B cell (primary cell): ENCODE measurements around the gene KLRD1. TPM values are rescaled to one million over a fixed set of nuclear protein-coding genes. Genes with fewer than 3 reads are reported as not detected.

Experiments
- ATAC-seq: fragments of 200-7000 bp; cut with Tn5 transposase; one replicate; pipeline ENCODE4 v1.10.0; 2021; ENCODE audit warnings: low read depth, mild to moderate bottlenecking, moderate number of reproducible peaks, moderate library complexity
- CTCF ChIA-PET: fragments of 350-600 bp; sonication (Branson Sonifier 250); formaldehyde crosslinking; loops from one replicate; lab custom pipeline; 2021; ENCODE audit warnings: antibody characterized with exemption, inconsistent platforms; lab: Charles Lee
- POLR2A ChIA-PET: fragments of 350-600 bp; sonication (Branson Sonifier 250); formaldehyde crosslinking; loops from one replicate; lab custom pipeline; 2021; ENCODE audit warnings: antibody characterized with exemption; lab: Charles Lee
- DNase-seq: peaks from one replicate; pipeline ENCODE4 v3.0.0; 2013
- H2AFZ ChIP-seq: 2 replicates; pipeline ENCODE4 v1.6.1; 2012; ENCODE audit warnings: mild to moderate bottlenecking, low read depth, low read length; ENCODE audit not compliant: insufficient read depth, poor library complexity, severe bottlenecking
- H3K27ac ChIP-seq, 2 donors: 1 replicate in 1 of 2; 2 replicates in 1 of 2; pipeline ENCODE4 v1.5.1; 2012 to 2013; ENCODE audit warnings: low read length in 2 of 2, mild to moderate bottlenecking in 2 of 2, moderate library complexity in 1 of 2
- H3K27me3 ChIP-seq, 4 experiments: fragments of 200-600 bp in 1 of 4; sonication (generic) in 1 of 4; replicated peaks in 1 of 4; 1 replicate in 2 of 4; 2 replicates in 2 of 4; pipeline versions ENCODE4 v1.6.1 to v1.7.0; 2013 to 2016; ENCODE audit warnings: low read length in 3 of 4, mild to moderate bottlenecking in 2 of 4, mixed read lengths in 1 of 4, moderate library complexity in 1 of 4; ENCODE audit not compliant: insufficient read depth in 4 of 4, control insufficient read depth in 3 of 4; ENCODE audit errors: control extremely low read depth in 1 of 4
- H3K36me3 ChIP-seq, 2 experiments: replicated peaks in 1 of 2; 1 replicate in 1 of 2; 2 replicates in 1 of 2; pipeline versions ENCODE4 v1.6.1 to v1.7.1; 2013; ENCODE audit warnings: low read length in 1 of 2; ENCODE audit not compliant: insufficient read depth in 2 of 2, control insufficient read depth in 1 of 2; ENCODE audit errors: control extremely low read depth in 1 of 2, extremely low read depth in 1 of 2
- H3K4me1 ChIP-seq, 2 donors: fragments of 200-600 bp in 1 of 2; sonication (generic) in 1 of 2; 1 replicate in 1 of 2; 2 replicates in 1 of 2; pipeline versions ENCODE4 v1.5.1 to v1.6.1; 2013 to 2017; ENCODE audit warnings: low read length in 2 of 2; ENCODE audit not compliant: control insufficient read depth in 2 of 2, insufficient read depth in 2 of 2
- H3K4me2 ChIP-seq: replicated peaks from 2 replicates; pipeline ENCODE3; 2012; ENCODE audit warnings: mild to moderate bottlenecking, low read depth, low read length; ENCODE audit not compliant: poor library complexity, severe bottlenecking
- H3K4me3 ChIP-seq, 5 experiments: fragments of 200-600 bp in 1 of 5; sonication (generic) in 1 of 5; 1 replicate in 3 of 5; 2 replicates in 2 of 5; pipeline versions ENCODE4 v1.5.1 to v1.7.0; 2011 to 2016; ENCODE audit warnings: low read length in 4 of 5, mild to moderate bottlenecking in 4 of 5, low read depth in 2 of 5, control low read depth in 1 of 5, moderate library complexity in 1 of 5; ENCODE audit not compliant: insufficient read depth in 1 of 5; ENCODE audit errors: control extremely low read depth in 1 of 5, extremely low read depth in 1 of 5
- H3K79me2 ChIP-seq: fragments of 200-600 bp; sonication (generic); one replicate; pipeline ENCODE4 v1.6.0; 2016; ENCODE audit warnings: low read length; ENCODE audit not compliant: control insufficient read depth, insufficient read depth
- H3K9ac ChIP-seq: fragments of 200-600 bp; sonication (generic); 2 replicates; pipeline ENCODE4 v1.6.1; 2017; ENCODE audit warnings: mild to moderate bottlenecking, low read length, moderate library complexity
- H3K9me3 ChIP-seq, 3 donors: one replicate each; pipeline versions ENCODE4 v1.6.1 to v1.7.1; 2013; ENCODE audit warnings: low read length in 2 of 3; ENCODE audit not compliant: control insufficient read depth in 2 of 3, insufficient read depth in 1 of 3; ENCODE audit errors: control extremely low read depth in 1 of 3
- H4K20me1 ChIP-seq: 2 replicates; pipeline ENCODE4 v1.6.0; 2012; ENCODE audit warnings: mild to moderate bottlenecking, low read length; ENCODE audit not compliant: insufficient read depth, control insufficient read depth, poor library complexity, severe bottlenecking
- H3K27ac Mint-ChIP-seq: one replicate; pipeline ENCODE4 v1.8.0; 2021; ENCODE audit warnings: mixed read lengths
- H3K27me3 Mint-ChIP-seq: one replicate; pipeline ENCODE4 v1.8.0; 2021; ENCODE audit warnings: mixed read lengths
- H3K4me1 Mint-ChIP-seq: one replicate; pipeline ENCODE4 v1.8.0; 2021; ENCODE audit warnings: mixed read lengths
- H3K4me3 Mint-ChIP-seq: one replicate; pipeline ENCODE4 v1.8.0; 2021; ENCODE audit warnings: mixed read lengths
- H3K9me3 Mint-ChIP-seq: one replicate; pipeline ENCODE4 v1.8.0; 2022; ENCODE audit warnings: mixed read lengths; ENCODE audit not compliant: insufficient read depth
- EZH2 ChIP-seq: IDR thresholded peaks from 2 replicates; pipeline ENCODE4 v1.6.1; 2012; ENCODE audit warnings: borderline replicate concordance, low read depth, mild to moderate bottlenecking, moderate library complexity, low read length; ENCODE audit not compliant: insufficient read depth, poor library complexity, severe bottlenecking
- WGBS: methylation state at CpG from one replicate; pipeline ENCODE4 v1.1.5; 2013; ENCODE audit warnings: missing lambda C conversion rate; ENCODE audit not compliant: insufficient coverage; 5-methylcytosine and 5-hydroxymethylcytosine counted together
- intact Hi-C: fragments of 100-400 bp; cut with micrococcal nuclease; formaldehyde crosslinking; loops from one replicate; pipeline ENCODE4 v1.10.0; 2022
- polyA plus RNA-seq: library from polyadenylated mRNA; depleted of rRNA; stranded (reverse); fragments of >200 nt; gene quantifications from 2 replicates; pipeline ENCODE4 v1.2.3, GENCODE V29; 2012
- total RNA-seq, 2 donors: library from RNA; stranded (reverse); fragments of 120-200 nt in 1 of 2; gene quantifications; 1 replicate in 1 of 2; 2 replicates in 1 of 2; pipeline versions ENCODE4 v1.2.3 to v1.2.4, GENCODE V29; 2013 to 2022
- TF ChIP-seq, protein P1 (sequence below): fragments of 200-600 bp; IDR thresholded peaks from one replicate; pipeline ENCODE4 v1.8.0; 2022; ENCODE audit warnings: antibody characterized with exemption, mild to moderate bottlenecking

KLRD1 gene
- total and polyA plus RNA-seq, 2 donors (not counting 1 experiment from before 2014, with no cell fraction given), result 0.22 to 0.32 TPM

DNA sequence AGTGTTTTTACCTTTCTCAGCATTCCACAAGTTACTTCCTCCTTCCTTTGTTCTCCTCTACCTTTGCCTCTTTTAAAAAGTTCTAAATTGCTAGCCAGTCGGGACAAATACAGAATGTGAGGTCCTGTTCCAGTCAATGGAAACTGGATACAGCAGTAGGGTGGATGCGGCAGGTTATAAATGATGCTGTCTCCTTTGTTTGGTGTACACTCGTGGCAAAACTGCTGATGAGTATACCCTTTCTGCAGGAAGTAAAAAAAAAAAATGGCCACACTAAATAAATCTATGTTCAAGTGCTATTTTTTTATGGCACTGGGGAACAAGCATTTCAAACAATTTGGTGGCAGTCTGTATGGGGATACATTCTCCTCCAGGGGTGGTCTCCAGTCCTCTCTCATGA, 54.7 kb downstream of the KLRD1 start:
- POLR2A ChIA-PET, result interaction anchor here (0.6 kb wide), 2 partner anchors 206 to 1997 kb away, joined by 5 to 6 read pairs; no protein-coding TSS in a partner anchor
- H3K27ac ChIP-seq, result no peak overlapping the region
- peak overlapping the region; percentile 13 for H3K27ac Mint-ChIP-seq
- TF ChIP-seq, protein P1, sequence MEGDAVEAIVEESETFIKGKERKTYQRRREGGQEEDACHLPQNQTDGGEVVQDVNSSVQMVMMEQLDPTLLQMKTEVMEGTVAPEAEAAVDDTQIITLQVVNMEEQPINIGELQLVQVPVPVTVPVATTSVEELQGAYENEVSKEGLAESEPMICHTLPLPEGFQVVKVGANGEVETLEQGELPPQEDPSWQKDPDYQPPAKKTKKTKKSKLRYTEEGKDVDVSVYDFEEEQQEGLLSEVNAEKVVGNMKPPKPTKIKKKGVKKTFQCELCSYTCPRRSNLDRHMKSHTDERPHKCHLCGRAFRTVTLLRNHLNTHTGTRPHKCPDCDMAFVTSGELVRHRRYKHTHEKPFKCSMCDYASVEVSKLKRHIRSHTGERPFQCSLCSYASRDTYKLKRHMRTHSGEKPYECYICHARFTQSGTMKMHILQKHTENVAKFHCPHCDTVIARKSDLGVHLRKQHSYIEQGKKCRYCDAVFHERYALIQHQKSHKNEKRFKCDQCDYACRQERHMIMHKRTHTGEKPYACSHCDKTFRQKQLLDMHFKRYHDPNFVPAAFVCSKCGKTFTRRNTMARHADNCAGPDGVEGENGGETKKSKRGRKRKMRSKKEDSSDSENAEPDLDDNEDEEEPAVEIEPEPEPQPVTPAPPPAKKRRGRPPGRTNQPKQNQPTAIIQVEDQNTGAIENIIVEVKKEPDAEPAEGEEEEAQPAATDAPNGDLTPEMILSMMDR, result no peak
- TF ChIP-seq EZH2, result no peak
- peaks cover 0 to 7% (median 0%) of the 10 kb centered on the region in 3 donors for H3K9me3 ChIP-seq
- intact Hi-C loops, result no loop called here
- H3K4me2 ChIP-seq, result peak overlapping the region; percentile 34
- DNase-seq (no peak), ATAC-seq (no peak)
- no peaks in the 10 kb centered on the region for H3K79me2 ChIP-seq
- H3K36me3 ChIP-seq, result no peaks in the 10 kb centered on the region
- H3K4me3 Mint-ChIP-seq, result no peak overlapping the region
- no peaks in the 10 kb centered on the region for H3K27me3 ChIP-seq
- H3K9me3 Mint-ChIP-seq, result no peaks in the 10 kb centered on the region
- peaks cover 2% of the 10 kb centered on the region for H3K4me1 Mint-ChIP-seq
- peaks cover 3% of the 10 kb centered on the region for H3K27me3 Mint-ChIP-seq
- CTCF ChIA-PET, result no interaction called here
- H3K4me3 ChIP-seq, result no peak overlapping the region
- peaks cover 32 to 44% of the 10 kb centered on the region in 2 donors for H3K4me1 ChIP-seq
- WGBS, result 40% methylated on average over 1 of the region's 3 CpGs
- H2AFZ ChIP-seq, result peak overlapping the region; percentile 99
- H3K9ac ChIP-seq, result no peak overlapping the region
- no peaks in the 10 kb centered on the region for H4K20me1 ChIP-seq

DNA sequence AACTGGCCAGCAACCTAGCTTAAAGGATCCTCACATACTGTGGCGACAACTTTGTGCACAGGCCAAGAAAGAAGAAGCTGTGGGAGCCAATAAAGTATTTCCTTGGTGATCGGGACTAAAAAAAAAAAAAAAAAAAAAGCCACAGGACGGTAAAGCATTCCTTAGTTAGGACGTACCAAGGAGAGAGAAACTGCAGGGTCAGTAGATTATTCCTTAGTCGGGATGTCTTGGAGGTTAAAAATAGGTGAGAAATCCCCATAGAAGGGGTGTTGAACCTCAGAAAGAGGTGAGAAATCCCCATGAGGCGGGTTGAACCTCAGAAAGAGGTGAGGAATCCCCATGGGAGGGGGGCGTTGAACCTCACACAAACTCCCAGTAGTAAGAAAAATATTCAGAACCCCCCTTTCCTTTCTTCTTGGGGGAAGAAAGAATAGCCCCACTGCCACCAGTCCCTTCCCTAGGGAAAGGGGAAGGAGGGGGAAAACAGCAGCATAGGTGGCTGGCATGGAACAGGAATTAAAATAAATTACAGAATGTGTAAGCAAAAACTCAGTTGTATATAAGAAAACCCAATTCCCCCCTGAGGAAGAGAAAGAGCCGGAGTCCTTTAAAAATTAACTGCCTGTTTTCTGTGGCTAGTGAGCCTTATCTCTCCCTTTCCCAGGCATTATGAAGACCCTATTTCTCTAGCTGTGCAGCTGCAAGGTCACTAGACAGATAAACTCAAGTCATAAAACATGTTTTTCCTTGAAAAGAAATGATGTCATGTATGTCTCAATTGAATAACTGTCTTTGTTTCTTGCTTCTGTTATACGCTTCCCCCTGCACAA, 55.4 kb downstream of the KLRD1 start:
- no peak overlapping the region for H3K9ac ChIP-seq
- peak overlapping the region; percentile 99 for H2AFZ ChIP-seq
- no peaks in the 10 kb centered on the region for H3K27me3 ChIP-seq
- Mint-ChIP-seq H3K4me1 (peaks cover 2% of the 10 kb centered on the region), H3K4me3 (no peak overlapping the region), H3K9me3 (no peaks in the 10 kb centered on the region), H3K27me3 (peaks cover 3% of the 10 kb centered on the region), H3K27ac (peak overlapping the region; percentile 11)
- WGBS, result 32% methylated on average over 3 of the region's 9 CpGs
- DNase-seq, result peak; percentile 31
- peaks cover 32 to 46% of the 10 kb centered on the region in 2 donors for H3K4me1 ChIP-seq
- H3K79me2 ChIP-seq, result no peaks in the 10 kb centered on the region
- H4K20me1 ChIP-seq, result no peaks in the 10 kb centered on the region
- TF ChIP-seq, protein P1, result no peak
- no peak for TF ChIP-seq EZH2
- H3K36me3 ChIP-seq, result no peaks in the 10 kb centered on the region
- H3K9me3 ChIP-seq, result peaks cover 0 to 3% (median 0%) of the 10 kb centered on the region in 3 donors
- ChIA-PET POLR2A (interaction anchor here (0.6 kb wide), 2 partner anchors 207 to 1997 kb away, joined by 5 to 6 read pairs; no protein-coding TSS in a partner anchor), CTCF (no interaction called here)
- intact Hi-C loops, result no loop called here
- ATAC-seq, result no peak
- peak overlapping the region; percentile 34 for H3K4me2 ChIP-seq
- H3K4me3 ChIP-seq, result no peak overlapping the region
- H3K27ac ChIP-seq, result peak overlapping the region in 1 of 2 donors; percentile 93
